Measurements from ENCODE around the gene SNX33. TPM values are rescaled to one million over a fixed set of nuclear protein-coding genes. Genes with fewer than 3 reads are reported as not detected.

SNX33 gene
- total and polyA plus RNA-seq, 2 of the 13 experiments (the other 11 are each of a cell fraction or from before 2014, with no cell fraction given), result 11.0 to 11.6 TPM

DNA sequence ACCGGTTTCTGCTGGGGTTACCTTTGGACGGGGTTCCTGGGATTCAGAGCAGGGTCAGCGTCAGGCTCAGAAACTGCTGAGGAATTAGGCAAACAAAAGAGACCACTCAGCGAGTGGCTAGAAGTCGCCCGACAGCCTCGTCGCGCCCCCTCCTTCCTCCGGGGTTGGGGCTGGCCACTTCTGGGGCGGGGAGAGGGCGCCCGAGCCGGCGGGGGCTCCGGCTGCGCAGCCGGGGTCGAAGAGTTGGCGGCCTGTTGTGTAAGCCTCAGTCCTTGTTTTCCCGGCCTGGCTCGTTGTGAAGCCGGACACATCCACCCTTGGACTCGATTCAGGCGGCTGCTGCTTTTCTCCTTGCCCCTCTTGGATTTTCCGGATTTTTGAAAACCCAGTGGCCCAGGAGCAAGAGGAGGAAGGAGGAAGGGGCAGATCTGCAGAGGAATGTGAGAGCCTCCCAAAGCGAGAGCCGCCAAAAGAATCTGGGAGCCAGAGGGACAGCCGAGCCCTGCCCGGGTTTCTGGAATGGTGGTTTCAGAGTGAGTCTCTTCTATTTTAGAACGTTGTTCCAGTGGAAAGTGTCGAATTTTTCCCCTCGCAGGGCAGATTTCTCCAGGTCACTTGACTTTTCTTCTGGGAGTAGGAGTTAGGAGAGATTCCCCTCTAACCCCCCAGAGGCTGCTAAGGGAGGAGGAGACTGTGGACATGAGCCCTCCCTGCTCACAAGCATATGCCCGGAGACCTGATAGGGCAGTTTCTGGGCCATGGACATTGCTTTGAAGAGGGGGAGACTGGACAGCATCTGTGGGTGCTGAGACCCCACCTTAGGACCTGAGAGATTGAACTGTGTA lies 666 bp downstream of the SNX33 start (continued):
- TF ChIP-seq, protein P1, sequence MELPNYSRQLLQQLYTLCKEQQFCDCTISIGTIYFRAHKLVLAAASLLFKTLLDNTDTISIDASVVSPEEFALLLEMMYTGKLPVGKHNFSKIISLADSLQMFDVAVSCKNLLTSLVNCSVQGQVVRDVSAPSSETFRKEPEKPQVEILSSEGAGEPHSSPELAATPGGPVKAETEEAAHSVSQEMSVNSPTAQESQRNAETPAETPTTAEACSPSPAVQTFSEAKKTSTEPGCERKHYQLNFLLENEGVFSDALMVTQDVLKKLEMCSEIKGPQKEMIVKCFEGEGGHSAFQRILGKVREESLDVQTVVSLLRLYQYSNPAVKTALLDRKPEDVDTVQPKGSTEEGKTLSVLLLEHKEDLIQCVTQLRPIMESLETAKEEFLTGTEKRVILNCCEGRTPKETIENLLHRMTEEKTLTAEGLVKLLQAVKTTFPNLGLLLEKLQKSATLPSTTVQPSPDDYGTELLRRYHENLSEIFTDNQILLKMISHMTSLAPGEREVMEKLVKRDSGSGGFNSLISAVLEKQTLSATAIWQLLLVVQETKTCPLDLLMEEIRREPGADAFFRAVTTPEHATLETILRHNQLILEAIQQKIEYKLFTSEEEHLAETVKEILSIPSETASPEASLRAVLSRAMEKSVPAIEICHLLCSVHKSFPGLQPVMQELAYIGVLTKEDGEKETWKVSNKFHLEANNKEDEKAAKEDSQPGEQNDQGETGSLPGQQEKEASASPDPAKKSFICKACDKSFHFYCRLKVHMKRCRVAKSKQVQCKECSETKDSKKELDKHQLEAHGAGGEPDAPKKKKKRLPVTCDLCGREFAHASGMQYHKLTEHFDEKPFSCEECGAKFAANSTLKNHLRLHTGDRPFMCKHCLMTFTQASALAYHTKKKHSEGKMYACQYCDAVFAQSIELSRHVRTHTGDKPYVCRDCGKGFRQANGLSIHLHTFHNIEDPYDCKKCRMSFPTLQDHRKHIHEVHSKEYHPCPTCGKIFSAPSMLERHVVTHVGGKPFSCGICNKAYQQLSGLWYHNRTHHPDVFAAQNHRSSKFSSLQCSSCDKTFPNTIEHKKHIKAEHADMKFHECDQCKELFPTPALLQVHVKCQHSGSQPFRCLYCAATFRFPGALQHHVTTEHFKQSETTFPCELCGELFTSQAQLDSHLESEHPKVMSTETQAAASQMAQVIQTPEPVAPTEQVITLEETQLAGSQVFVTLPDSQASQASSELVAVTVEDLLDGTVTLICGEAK (IDR thresholded peaks at IDR 0.05), result no peak
- TF ChIP-seq, protein P1 (CRISPR knock-in tag; IDR thresholded peaks at IDR 0.05), result 0 out of 2 replicates have a peak, but pooled peaks have one; percentile 2
- TF ChIP-seq TMF1 (CRISPR knock-in tag; IDR thresholded peaks at IDR 0.05; ENCODE audit: low read depth) (no peak; the same call in 1 of the 2 replicates), EEA1 (CRISPR knock-in tag; IDR thresholded peaks at IDR 0.05; ENCODE audit: borderline replicate concordance) (no peak), MAZ (IDR thresholded peaks at IDR 0.05; ENCODE audit: borderline replicate concordance, low read depth, low read length) (peak; percentile 22), MAZ (CRISPR knock-in tag; IDR thresholded peaks at IDR 0.05; ENCODE audit: low read depth) (no peak), PAX8 (CRISPR knock-in tag; IDR thresholded peaks at IDR 0.05; ENCODE audit: borderline replicate concordance) (0 out of 2 replicates have a peak, but pooled peaks have one; percentile 25), ZBTB7A (CRISPR knock-in tag; IDR thresholded peaks at IDR 0.05) (no peak), ZNF30 (CRISPR knock-in tag; IDR thresholded peaks at IDR 0.05) (no peak), PLRG1 (conservative IDR thresholded peaks at IDR 0.05) (no peak), CREB1 (IDR thresholded peaks at IDR 0.05) (no peak), CREB1 (CRISPR knock-in tag; IDR thresholded peaks at IDR 0.05) (no peak), RARA (CRISPR knock-in tag; IDR thresholded peaks at IDR 0.05) (peak; percentile 63), CCAR2 (optimal IDR thresholded peaks at IDR 0.05; ENCODE audit: low read depth, low read length) (no peak), SOX5 (CRISPR knock-in tag; IDR thresholded peaks at IDR 0.05; ENCODE audit: borderline replicate concordance) (no peak; the same call in 1 of the 2 replicates)
- TF ChIP-seq, protein P2, sequence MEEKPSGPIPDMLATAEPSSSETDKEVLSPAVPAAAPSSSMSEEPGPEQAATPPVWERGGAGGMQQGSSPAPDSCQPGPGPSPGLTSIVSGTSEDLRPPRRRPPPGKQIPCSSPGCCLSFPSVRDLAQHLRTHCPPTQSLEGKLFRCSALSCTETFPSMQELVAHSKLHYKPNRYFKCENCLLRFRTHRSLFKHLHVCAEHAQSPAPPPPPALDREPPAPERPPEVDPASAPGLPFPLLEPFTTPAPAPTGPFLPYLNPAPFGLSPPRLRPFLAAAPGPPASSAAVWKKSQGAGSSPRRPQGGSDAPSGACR (CRISPR knock-in tag; IDR thresholded peaks at IDR 0.05), result 0 out of 2 replicates have a peak, but pooled peaks have one; percentile 5
- TF ChIP-seq, protein P3, sequence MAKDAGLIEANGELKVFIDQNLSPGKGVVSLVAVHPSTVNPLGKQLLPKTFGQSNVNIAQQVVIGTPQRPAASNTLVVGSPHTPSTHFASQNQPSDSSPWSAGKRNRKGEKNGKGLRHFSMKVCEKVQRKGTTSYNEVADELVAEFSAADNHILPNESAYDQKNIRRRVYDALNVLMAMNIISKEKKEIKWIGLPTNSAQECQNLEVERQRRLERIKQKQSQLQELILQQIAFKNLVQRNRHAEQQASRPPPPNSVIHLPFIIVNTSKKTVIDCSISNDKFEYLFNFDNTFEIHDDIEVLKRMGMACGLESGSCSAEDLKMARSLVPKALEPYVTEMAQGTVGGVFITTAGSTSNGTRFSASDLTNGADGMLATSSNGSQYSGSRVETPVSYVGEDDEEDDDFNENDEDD (CRISPR knock-in tag; IDR thresholded peaks at IDR 0.05; ENCODE audit: borderline replicate concordance), result 0 out of 2 replicates have a peak, but pooled peaks have one; percentile 38
- TF ChIP-seq, protein P4, sequence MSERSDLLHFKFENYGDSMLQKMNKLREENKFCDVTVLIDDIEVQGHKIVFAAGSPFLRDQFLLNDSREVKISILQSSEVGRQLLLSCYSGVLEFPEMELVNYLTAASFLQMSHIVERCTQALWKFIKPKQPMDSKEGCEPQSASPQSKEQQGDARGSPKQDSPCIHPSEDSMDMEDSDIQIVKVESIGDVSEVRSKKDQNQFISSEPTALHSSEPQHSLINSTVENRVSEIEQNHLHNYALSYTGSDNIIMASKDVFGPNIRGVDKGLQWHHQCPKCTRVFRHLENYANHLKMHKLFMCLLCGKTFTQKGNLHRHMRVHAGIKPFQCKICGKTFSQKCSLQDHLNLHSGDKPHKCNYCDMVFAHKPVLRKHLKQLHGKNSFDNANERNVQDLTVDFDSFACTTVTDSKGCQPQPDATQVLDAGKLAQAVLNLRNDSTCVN (CRISPR knock-in tag; IDR thresholded peaks at IDR 0.05; ENCODE audit: borderline replicate concordance), result peak; percentile 1; the same call in 1 of the 2 replicates
